Measurements from ENCODE around the gene XKR3.
A peak's percentile ranks its signal among the peaks of the same experiment; 100 is the strongest.
"Not testable (repeated sequence)": the region's sequence is repeated elsewhere in the genome, so short reads cannot be mapped to it uniquely, and the experiment has no call there.

The XKR3 gene

GRCh38 chr22:16777284-16777924 lies 47.8 kb downstream of the XKR3 start:
- H3K4me3 ChIP-seq (replicated peaks; ENCODE audit: insufficient read depth, low read length), result no peak overlapping the region
- no peak overlapping the region for H3K27ac ChIP-seq (replicated peaks)
- TF ChIP-seq CTCF (IDR thresholded peaks at IDR 0.05; ENCODE audit: insufficient read depth, low read length), result no peak
- H3K27me3 ChIP-seq (ENCODE audit: insufficient read depth, poor library complexity, severe bottlenecking), result no peaks in the 10 kb centered on the region
- no peak for DNase-seq (ENCODE audit: low read depth in 1 of 2, low spot score in 1 of 2)

- H3K27me3 ChIP-seq (ENCODE audit: insufficient read depth, poor library complexity, severe bottlenecking), result no peaks in the 10 kb centered on the region
- peak overlapping the region; percentile 41; the same call in 1 of the 2 replicates for H3K27ac ChIP-seq (replicated peaks)
- TF ChIP-seq POLR2AphosphoS5 (IDR thresholded peaks at IDR 0.05; ENCODE audit: low read depth) (no peak), SPI1 (IDR thresholded peaks at IDR 0.05; ENCODE audit: borderline replicate concordance, low read depth) (peak; percentile 30; the same call in 1 of the 2 replicates), GABPA (IDR thresholded peaks at IDR 0.05; ENCODE audit: low read depth) (no peak)
- no peak overlapping the region for H3K4me3 ChIP-seq (replicated peaks; ENCODE audit: insufficient read depth, low read length)
- DNase-seq (ENCODE audit: low read depth in 1 of 2, low spot score in 1 of 2), result peak in 1 of 2 experiments; percentile 26
Observed at GRCh38 chr22:16776080-16776479, 49.1 kb downstream of the XKR3 start.

DNA sequence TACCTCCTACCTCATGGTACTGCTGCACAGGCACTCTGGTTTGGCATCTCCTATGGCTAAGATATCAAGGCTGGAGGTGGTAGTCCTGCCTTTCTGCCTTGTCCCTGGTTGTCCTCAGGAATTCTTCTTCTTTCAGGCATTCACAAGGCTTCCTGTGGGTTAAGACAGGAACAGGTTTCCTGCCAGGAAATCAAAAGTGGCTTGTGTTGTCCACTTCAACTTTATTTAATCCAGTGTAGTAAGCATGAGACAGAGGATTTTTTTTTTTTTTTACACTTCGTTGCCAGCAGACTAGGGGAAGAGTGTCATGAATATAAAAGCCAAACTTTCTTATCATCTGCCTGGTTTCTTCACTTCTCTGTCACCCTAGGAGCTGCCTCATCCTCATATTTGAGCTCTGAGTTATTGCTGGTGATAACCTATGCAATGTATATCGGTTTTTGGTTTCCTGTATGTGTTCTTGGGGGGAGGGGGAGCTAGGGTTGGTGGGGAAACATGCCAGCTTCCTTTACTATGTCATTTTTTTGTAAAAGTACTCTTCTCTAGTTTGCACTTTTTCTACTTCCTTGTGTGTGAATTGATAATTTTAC lies 50.2 kb downstream of the XKR3 start:
- no peaks in the 10 kb centered on the region for H3K27me3 ChIP-seq (ENCODE audit: insufficient read depth, poor library complexity, severe bottlenecking)
- H3K4me3 ChIP-seq (replicated peaks; ENCODE audit: insufficient read depth, low read length), result no peak overlapping the region
- peak overlapping the region; percentile 57 for H3K27ac ChIP-seq (replicated peaks)
- peak in 1 of 2 experiments; percentile 63 for DNase-seq (ENCODE audit: low read depth in 1 of 2, low spot score in 1 of 2)
- TF ChIP-seq CTCF (IDR thresholded peaks at IDR 0.05; ENCODE audit: insufficient read depth, low read length) (no peak), GABPA (IDR thresholded peaks at IDR 0.05; ENCODE audit: low read depth) (no peak), POLR2AphosphoS5 (IDR thresholded peaks at IDR 0.05; ENCODE audit: low read depth) (no peak), REST (IDR thresholded peaks at IDR 0.05; ENCODE audit: insufficient replicate concordance, low read depth) (no peak), SPI1 (IDR thresholded peaks at IDR 0.05; ENCODE audit: borderline replicate concordance, low read depth) (no peak)

GRCh38 chr22:16771569-16771968 lies 53.6 kb downstream of the XKR3 start:
- not testable (repeated sequence) for H3K27me3 ChIP-seq (ENCODE audit: insufficient read depth, poor library complexity, severe bottlenecking); H3K4me3 ChIP-seq (replicated peaks; ENCODE audit: insufficient read depth, low read length); H3K27ac ChIP-seq (replicated peaks); DNase-seq (ENCODE audit: low read depth in 1 of 2, low spot score in 1 of 2)

GRCh38 chr22:16767927-16768326 lies 57.3 kb downstream of the XKR3 start:
- H3K27ac ChIP-seq (replicated peaks); DNase-seq (ENCODE audit: low read depth in 1 of 2, low spot score in 1 of 2); H3K27me3 ChIP-seq (ENCODE audit: insufficient read depth, poor library complexity, severe bottlenecking); H3K4me3 ChIP-seq (replicated peaks; ENCODE audit: insufficient read depth, low read length): not testable (repeated sequence)

- not testable (repeated sequence) for DNase-seq (ENCODE audit: low read depth in 1 of 2, low spot score in 1 of 2); H3K4me3 ChIP-seq (replicated peaks; ENCODE audit: insufficient read depth, low read length); H3K27me3 ChIP-seq (ENCODE audit: insufficient read depth, poor library complexity, severe bottlenecking); H3K27ac ChIP-seq (replicated peaks)
Observed at GRCh38 chr22:16762224-16762623, 63.0 kb downstream of the XKR3 start.

DNA sequence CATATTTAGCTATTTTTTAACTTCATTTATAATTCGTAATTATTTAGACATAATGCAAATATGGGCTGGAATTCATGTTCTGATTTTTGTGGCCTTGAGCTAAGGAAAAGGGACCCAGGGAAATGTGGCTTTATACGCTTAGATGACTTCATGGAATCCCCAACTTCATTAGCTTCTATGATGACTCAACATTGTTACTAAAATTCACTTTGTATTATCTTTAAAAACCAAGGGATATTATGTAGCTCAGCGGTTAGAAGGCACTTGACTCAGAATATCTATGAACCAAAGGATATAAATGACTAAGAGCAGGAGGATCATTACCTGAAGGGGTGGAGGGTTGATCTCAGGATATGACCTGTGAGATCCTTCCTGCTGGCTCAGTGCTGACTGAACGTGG lies 64.8 kb downstream of the XKR3 start:
- H3K27me3 ChIP-seq (ENCODE audit: insufficient read depth, poor library complexity, severe bottlenecking); H3K27ac ChIP-seq (replicated peaks); DNase-seq (ENCODE audit: low read depth in 1 of 2, low spot score in 1 of 2); H3K4me3 ChIP-seq (replicated peaks; ENCODE audit: insufficient read depth, low read length): not testable (repeated sequence)

DNA sequence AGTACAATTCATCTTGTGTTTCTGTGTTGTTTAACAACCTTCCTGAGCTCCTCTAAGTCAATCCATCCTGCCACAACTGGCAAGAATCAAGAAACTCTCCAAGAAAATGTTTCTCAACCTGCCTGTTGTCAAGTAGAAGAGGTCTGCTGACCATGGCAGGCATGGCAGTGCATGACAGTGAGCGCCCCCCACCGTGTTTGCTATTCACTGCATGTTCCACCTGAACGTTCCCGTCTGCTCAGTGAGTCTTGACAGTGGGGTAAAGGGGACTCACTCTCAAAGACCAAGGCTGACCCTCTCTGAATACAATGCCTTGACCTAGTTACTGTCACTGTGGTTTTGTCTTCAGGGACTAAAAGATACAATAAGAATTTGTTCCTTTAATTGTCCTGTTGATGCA lies 75.9 kb downstream of the XKR3 start:
- not testable (repeated sequence) for DNase-seq (ENCODE audit: low read depth in 1 of 2, low spot score in 1 of 2); H3K4me3 ChIP-seq (replicated peaks; ENCODE audit: insufficient read depth, low read length); H3K27me3 ChIP-seq (ENCODE audit: insufficient read depth, poor library complexity, severe bottlenecking); H3K27ac ChIP-seq (replicated peaks)

GRCh38 chr22:16748160-16748929 lies 76.9 kb downstream of the XKR3 start:
- DNase-seq (ENCODE audit: low read depth in 1 of 2, low spot score in 1 of 2); H3K27ac ChIP-seq (replicated peaks); H3K27me3 ChIP-seq (ENCODE audit: insufficient read depth, poor library complexity, severe bottlenecking); H3K4me3 ChIP-seq (replicated peaks; ENCODE audit: insufficient read depth, low read length): not testable (repeated sequence)
